DOHH2 (cell line): ENCODE results near the gene ATP9B.

ENCODE experiments used
- H3F3A ChIP-seq: fragments of 200-600 bp; sonication (generic), shearing (Covaris generic); 2 replicates; pipeline ENCODE4 v1.6.0; 2016; ENCODE audit warnings: antibody characterized with exemption, mild to moderate bottlenecking; ENCODE audit not compliant: control insufficient read depth, insufficient read depth
- H3K27ac ChIP-seq: fragments of 200-600 bp; sonication (generic); 2 replicates; pipeline ENCODE4 v1.5.1; 2014; ENCODE audit warnings: low read depth, mild to moderate bottlenecking, low read length, moderate library complexity
- H3K27me3 ChIP-seq: fragments of 200-600 bp; sonication (generic); 2 replicates; pipeline ENCODE4 v1.6.1; 2014; ENCODE audit warnings: mild to moderate bottlenecking, low read length, mixed read lengths; ENCODE audit not compliant: control insufficient read depth
- H3K36me3 ChIP-seq: fragments of 200-600 bp; sonication (generic); 2 replicates; pipeline ENCODE4 v1.6.1; 2014; ENCODE audit warnings: mild to moderate bottlenecking, low read length, moderate library complexity, mixed read lengths; ENCODE audit not compliant: control insufficient read depth
- H3K4me1 ChIP-seq: fragments of 200-600 bp; sonication (generic); 2 replicates; pipeline ENCODE4 v1.6.1; 2014; ENCODE audit warnings: mild to moderate bottlenecking, low read length, mixed read lengths; ENCODE audit not compliant: control insufficient read depth
- H3K4me2 ChIP-seq: fragments of 200-600 bp; sonication (generic); 2 replicates; pipeline ENCODE4 v1.6.0; 2014; ENCODE audit warnings: mild to moderate bottlenecking, low read length, moderate library complexity
- H3K4me3 ChIP-seq: fragments of 200-600 bp; sonication (generic); 2 replicates; pipeline ENCODE4 v1.5.1; 2014; ENCODE audit warnings: mild to moderate bottlenecking, low read length, mixed read lengths
- H3K79me2 ChIP-seq: fragments of 200-600 bp; sonication (generic); 2 replicates; pipeline ENCODE4 v1.6.1; 2014; ENCODE audit warnings: mild to moderate bottlenecking, low read length, mixed read lengths; ENCODE audit not compliant: control insufficient read depth
- H3K9me2 ChIP-seq: fragments of 200-600 bp; sonication (generic); replicated peaks from 2 replicates; pipeline ENCODE4 v1.6.1; 2014; ENCODE audit warnings: mild to moderate bottlenecking, low read length, mixed read lengths; ENCODE audit not compliant: control insufficient read depth
- H3K9me3 ChIP-seq: fragments of 200-600 bp; sonication (generic); 2 replicates; pipeline ENCODE4 v1.6.1; 2014; ENCODE audit warnings: antibody characterized with exemption, low read length, mixed read lengths; ENCODE audit not compliant: control insufficient read depth, insufficient read depth
- H4K20me1 ChIP-seq: fragments of 200-600 bp; sonication (generic); 2 replicates; pipeline ENCODE4 v1.6.0; 2014; ENCODE audit warnings: low read depth, mild to moderate bottlenecking, antibody characterized with exemption, low read length, moderate library complexity; ENCODE audit not compliant: control insufficient read depth, insufficient read depth
- CTCF ChIP-seq: fragments of 200-600 bp; sonication (generic); IDR thresholded peaks from one replicate; pipeline ENCODE4 v1.5.1; 2014; ENCODE audit warnings: antibody characterized with exemption, mild to moderate bottlenecking, low read depth, low read length; ENCODE audit not compliant: poor library complexity, severe bottlenecking
- EZH2phosphoT487 ChIP-seq: fragments of 200-600 bp; sonication (generic); IDR thresholded peaks from 2 replicates; pipeline ENCODE4 v1.6.1; 2017; ENCODE audit warnings: borderline replicate concordance, mild to moderate bottlenecking, antibody characterized with exemption, low read length, moderate library complexity, mixed read lengths

Gene ATP9B

DNA sequence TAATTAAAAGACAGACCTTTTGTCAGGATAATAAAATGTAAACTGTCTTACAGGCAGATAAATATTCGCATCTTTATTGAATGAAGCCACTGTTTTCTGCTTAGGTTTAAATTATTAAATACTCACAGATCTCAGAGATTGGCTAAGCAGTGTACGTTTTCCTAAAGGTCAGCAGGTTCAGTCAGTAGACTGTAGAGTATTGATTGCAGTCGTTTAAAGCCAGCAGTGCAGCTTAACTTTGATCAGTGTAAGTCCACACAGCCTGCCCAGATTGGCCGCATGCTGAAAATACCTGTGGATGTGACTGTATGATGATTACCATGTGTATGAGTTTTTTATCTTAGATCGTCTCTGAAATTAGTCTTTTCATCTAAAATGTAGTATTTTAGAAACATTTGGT lies 42.3 kb downstream of the ATP9B start:
- Histone ChIP-seq H3K9me3 (no peaks in the 10 kb centered on the region), H3K79me2 (peaks cover 13% of the 10 kb centered on the region), H3F3A (no peaks in the 10 kb centered on the region), H3K27me3 (no peaks in the 10 kb centered on the region), H3K4me2 (no peak overlapping the region), H3K27ac (no peak overlapping the region), H3K4me1 (no peaks in the 10 kb centered on the region), H3K4me3 (no peak overlapping the region), H3K36me3 (peaks cover 11% of the 10 kb centered on the region), H3K9me2 (no peaks in the 10 kb centered on the region), H4K20me1 (no peaks in the 10 kb centered on the region)
- no peak for TF ChIP-seq CTCF
- TF ChIP-seq EZH2phosphoT487: no peak

- no peaks in the 10 kb centered on the region for H3K4me1 ChIP-seq
- H4K20me1 ChIP-seq: no peaks in the 10 kb centered on the region
- no peak overlapping the region for H3K4me2 ChIP-seq
- peaks cover 11% of the 10 kb centered on the region for H3K36me3 ChIP-seq
- H3F3A ChIP-seq: no peaks in the 10 kb centered on the region
- no peak overlapping the region for H3K27ac ChIP-seq
- H3K9me2 ChIP-seq: no peaks in the 10 kb centered on the region
- no peaks in the 10 kb centered on the region for H3K9me3 ChIP-seq
- H3K4me3 ChIP-seq: no peak overlapping the region
- no peaks in the 10 kb centered on the region for H3K79me2 ChIP-seq
- no peak for TF ChIP-seq CTCF
- no peaks in the 10 kb centered on the region for H3K27me3 ChIP-seq
These were observed 48.2 kb downstream of the ATP9B start for GRCh38 chr18:79117385-79117784.

GRCh38 chr18:79117788-79118187 lies 48.6 kb downstream of the ATP9B start:
- Histone ChIP-seq H3K36me3 (peaks cover 11% of the 10 kb centered on the region), H3K4me1 (no peaks in the 10 kb centered on the region), H3K27ac (no peak overlapping the region), H3K79me2 (no peaks in the 10 kb centered on the region), H3K9me2 (no peaks in the 10 kb centered on the region), H3K9me3 (no peaks in the 10 kb centered on the region), H4K20me1 (no peaks in the 10 kb centered on the region), H3F3A (no peaks in the 10 kb centered on the region), H3K27me3 (no peaks in the 10 kb centered on the region), H3K4me2 (no peak overlapping the region), H3K4me3 (no peak overlapping the region)
- TF ChIP-seq EZH2phosphoT487 (no peak), CTCF (no peak)

- Histone ChIP-seq H4K20me1 (no peaks in the 10 kb centered on the region), H3K79me2 (no peaks in the 10 kb centered on the region), H3K4me2 (no peak overlapping the region), H3K9me2 (no peaks in the 10 kb centered on the region), H3F3A (no peaks in the 10 kb centered on the region), H3K36me3 (peaks cover 6% of the 10 kb centered on the region), H3K4me3 (no peak overlapping the region), H3K27me3 (no peaks in the 10 kb centered on the region), H3K4me1 (no peaks in the 10 kb centered on the region), H3K27ac (no peak overlapping the region), H3K9me3 (no peaks in the 10 kb centered on the region)
- no peak for TF ChIP-seq CTCF
- TF ChIP-seq EZH2phosphoT487: no peak
These were observed 49.6 kb downstream of the ATP9B start for GRCh38 chr18:79118797-79119196.
